GM21717 (cell line): ENCODE results near the gene SLX4IP.
"Not testable (repeated sequence)": the region's sequence is repeated elsewhere in the genome, so short reads cannot be mapped to it uniquely, and the experiment has no call there.

Source experiments
- ATAC-seq: cut with Tn5 transposase; IDR thresholded peaks from one replicate; pipeline ENCODE4 v1.9.1; 2021; ENCODE audit warnings: mild to moderate bottlenecking, moderate library complexity; ENCODE audit not compliant: unreplicated experiment

Gene SLX4IP

DNA sequence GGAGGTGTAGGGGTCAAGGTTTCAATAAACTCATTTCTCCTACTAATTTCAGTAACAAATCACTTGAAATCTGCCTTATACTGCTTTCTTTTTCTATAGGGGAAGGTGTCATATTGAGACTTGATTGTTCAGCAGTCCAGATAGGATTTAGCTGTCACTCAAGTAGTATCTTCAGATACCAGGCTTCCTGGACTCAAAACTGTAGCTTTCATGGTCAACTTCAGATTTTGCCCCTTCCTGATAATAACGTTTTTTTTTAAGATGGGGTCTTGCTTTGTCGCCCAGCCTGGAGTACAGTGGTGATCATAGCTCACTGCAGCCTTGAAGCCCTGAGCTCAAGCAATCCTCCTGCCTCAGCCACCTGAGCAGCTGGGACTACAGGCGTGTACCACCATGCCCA, 160.9 kb downstream of the SLX4IP start:
- no peak for ATAC-seq

DNA sequence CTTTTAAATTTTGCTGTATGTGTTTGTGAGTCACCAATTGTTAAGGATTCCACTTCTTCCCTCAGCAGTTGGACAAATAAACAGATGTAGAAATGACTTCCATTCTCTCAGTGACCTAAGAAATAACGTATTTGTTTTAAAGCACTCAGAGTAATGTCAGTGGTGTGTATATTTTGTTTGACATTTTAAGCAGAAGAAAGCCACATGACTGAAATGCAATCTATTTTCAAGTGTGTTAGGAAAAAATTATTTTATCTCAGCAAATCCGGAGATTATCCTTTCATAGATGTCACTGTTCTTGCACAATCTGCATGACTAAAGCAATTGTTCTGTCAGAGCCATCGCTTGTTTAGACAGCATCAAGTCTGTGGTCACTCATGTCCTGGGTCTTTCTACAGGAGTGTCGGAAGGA, 161.6 kb downstream of the SLX4IP start:
- ATAC-seq: no peak

DNA sequence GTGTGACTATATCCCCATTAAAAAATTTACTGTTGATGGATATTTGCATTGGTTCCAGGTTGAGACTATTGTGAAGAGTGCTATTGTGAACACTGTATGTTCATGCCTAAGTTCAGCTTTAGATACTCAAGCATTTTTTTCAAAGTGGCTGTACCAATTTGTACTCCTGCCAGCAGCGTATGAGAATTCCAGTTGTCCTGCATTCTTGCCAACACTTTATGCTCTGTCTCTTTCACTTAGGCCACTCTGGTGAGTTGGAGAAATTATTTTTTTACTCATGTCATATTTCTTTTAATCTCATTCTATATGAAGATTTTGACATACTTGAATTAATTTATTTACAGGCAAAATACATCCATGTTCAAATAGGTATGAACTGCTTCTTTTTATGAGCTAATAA, 162.5 kb downstream of the SLX4IP start:
- ATAC-seq: no peak

DNA sequence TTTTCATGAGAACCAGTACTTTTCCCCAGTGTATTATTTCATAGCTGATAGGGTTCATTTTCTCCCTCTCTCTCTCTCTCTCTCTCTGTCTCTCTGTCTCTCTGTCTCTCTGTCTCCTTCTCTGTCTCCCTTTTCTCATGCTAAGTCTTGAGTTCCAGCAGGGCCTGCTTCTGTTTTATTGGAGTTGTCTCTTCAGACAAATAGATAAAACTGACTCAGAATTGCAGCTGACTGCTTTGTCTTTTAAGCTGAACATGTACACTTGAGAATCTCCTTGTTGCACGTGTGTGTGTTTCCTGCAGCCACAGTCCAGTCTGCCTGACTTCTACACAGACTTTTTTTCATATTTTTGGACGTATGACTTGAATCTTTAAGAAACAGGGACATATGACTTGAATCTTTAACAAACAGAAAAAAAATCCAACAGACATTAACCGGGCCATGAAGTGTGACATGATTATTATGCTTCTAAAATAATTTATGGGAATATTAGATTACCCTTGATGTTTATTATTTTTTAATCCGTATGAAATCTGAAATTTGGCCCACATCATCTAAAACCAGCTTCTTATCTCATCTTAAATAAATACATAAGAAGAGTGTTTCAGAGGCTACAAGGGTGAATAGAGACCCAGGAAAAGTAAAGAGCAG, 167.2 kb downstream of the SLX4IP start:
- no peak for ATAC-seq

DNA sequence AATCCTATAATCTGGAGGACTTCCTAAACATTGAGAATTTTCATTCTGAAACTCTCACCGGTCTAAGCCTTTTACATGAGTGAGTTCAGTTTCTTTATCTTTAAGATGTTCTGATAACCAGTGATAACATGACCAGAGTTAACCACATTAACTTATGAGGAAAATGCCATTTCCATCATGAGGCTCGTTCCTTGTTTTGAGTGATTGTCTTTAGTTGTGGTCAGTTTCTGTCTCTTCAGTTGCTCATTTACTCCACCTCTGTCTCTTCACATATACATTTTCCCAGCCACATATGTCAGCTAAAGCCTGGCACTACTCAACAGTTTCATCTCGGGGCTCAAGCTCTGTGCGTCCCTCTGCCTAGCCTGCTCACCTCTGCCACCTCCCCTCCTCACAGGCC, 168.3 kb downstream of the SLX4IP start:
- no peak for ATAC-seq

DNA sequence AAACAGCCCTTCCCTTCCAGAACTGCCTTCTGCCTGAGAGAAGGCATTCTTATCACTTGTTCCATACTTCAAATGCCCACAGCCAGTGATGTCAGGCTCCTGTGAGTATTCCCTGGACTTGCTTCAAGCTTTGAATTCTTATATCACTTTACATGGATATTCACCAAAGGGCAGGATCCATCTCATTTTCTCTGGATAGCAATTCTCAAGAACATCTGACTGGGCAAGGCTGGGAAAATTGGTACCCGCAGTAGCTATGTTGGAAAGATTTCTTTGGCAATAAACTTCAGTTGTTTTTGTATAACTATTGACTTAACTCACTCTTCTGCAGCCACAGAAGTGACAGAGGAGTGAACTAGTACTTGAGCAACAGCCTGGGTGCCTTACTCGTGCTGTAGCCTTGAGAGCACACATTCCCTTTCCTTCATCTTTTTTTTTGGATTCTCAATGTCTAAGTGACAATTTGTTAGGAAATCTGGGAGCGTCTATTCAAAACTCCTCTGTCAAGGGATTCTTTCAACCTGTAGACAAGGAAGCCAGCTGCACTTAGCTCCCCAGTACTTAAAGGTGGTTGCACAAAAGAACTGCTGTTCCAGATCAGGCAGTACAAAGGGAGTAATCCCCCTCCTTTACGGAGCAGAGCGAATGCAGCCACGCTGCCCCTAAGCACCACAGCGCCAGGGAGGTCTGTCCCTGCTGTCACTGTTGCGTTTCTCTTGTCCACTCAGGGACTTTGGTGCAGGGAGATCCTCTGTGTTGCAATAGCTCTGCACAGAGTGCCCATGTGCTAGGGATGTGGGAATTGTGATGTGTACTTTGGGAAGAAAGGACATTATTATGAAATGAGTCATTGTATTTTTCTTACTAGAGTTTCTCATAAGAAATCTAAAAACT, 169.1 kb downstream of the SLX4IP start:
- no peak for ATAC-seq

DNA sequence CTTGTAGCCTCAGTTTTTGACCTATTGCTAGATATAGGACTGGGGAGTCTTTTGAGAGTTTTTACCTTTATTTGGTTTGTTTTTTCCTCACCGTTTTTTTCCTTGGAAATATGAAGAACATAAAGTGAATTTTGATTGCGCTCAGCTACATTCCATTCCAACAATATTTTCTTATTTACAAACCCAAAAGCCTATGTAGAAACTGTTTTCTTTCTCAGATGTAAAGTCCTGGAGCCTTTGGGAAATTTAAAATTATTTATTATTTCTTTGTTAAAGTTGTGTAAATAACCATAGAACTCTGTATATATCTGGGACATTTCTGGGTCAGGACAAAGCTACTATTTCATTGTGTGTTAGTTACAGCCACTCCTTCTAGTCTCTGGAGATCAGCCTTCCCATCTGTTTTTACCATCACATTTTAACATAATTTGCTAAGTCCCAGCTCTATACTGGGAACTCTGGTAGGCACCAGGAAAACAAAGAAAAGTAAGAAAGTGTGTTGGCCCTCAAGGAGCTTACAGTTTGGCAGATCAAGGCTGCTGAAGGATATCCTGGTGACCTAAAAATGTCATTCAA, 169.8 kb downstream of the SLX4IP start:
- ATAC-seq: no peak

DNA sequence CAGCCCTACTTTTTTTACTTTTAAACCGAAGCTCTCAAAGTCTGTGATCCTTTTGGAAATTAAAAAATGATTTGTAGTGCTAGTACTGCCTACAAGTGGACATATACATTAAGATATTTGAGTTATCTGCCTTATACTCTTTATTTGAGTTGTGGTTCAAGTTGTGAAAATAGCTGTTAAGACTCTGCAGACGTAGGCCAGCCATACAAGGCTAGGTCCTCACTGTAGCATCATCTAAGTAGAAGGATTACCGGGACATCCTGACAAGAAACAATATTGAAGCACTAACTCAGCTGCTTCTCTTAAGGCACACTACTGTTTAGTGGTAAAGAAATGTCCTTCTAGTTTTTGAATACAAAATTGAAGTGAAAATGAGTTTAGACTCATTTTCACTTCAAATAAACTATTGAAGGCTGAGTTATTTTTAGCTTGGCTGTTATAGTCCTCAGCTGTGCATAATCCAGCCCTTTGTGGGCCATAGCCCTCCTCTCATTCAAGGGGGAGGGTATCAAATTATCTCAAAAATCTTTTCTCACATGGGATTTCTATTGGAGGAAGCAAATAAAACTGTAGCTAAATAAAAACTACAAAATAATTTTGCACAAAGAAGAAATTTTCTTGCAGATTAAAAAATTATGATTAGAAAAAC, 170.6 kb downstream of the SLX4IP start:
- ATAC-seq: no peak

DNA sequence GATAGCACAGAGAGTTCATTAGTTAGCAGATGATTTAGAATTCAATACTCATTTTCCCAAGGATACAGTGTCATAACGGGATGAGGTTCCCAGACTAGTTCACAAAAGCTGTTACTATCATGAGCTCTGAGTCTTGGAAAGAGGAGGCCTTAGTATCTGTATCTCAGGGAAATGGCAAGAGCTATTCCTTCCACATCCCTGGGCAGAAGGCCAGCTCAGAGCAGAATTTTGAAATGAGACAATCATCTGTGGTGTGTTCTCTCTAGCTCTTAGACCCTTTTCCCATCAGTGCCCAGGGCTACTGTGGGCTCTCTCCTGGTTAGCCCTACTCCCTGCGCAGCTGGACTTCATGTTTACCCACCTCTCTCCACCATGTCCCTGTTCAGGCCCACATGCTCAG, 174.2 kb downstream of the SLX4IP start:
- ATAC-seq: no peak

DNA sequence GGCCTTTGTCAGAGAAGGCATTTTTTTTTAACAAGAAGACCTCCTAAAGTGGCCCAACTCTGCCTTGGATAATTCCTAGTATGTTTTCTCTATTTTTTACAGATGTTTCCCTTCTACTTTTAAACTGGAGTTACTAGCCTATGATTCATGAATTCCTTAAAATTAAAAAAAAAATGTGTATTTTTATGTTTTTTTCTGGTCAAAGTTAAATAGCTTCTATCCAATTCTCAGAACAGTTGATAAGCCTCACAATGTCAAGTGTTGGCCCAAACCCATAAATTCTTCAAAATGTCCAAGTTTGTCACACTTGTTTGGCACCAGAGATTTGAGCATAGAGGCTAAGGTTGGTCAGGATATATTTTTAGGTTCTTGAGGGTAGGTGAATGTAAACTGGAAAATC, 174.7 kb downstream of the SLX4IP start:
- ATAC-seq: no peak

DNA sequence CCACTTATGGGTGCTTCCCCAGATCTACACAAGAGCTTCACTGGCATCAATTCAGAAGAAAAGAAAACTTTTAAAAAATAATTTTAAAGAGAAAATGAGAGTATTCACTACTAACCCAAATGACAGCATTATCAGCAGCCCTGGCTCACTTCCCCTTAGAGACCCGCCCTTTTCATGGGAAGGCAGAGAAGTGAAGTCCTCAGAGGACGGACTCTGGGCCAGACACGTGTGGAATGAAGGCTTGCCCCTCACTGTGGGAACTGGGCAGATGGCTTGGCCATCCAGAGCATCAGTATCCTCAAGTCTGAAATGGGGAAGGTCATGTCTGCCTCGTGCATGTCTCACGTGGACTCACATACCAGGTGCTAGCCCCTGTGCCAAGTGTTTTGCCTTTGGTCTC, 175.1 kb downstream of the SLX4IP start:
- ATAC-seq: no peak

DNA sequence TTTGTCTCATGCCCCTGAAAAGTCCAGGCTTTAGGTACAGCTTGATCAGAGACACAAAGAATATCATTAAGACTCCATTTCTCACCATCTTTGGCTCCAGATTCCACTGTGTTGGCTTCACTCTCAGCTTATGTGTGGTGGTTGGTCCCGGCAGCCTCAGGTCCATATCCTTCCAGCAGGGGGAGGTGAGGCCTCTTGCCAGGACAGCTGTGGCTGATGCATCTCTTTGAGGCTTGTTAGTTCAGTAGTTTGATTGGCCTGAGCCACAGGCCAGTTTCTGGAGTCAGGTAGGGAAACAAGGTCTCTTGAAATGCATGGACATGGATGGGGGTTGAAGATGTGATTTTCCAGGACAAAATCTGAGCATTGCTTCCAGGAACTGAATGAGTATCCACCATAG, 176.3 kb downstream of the SLX4IP start:
- peak; percentile 54 for ATAC-seq

DNA sequence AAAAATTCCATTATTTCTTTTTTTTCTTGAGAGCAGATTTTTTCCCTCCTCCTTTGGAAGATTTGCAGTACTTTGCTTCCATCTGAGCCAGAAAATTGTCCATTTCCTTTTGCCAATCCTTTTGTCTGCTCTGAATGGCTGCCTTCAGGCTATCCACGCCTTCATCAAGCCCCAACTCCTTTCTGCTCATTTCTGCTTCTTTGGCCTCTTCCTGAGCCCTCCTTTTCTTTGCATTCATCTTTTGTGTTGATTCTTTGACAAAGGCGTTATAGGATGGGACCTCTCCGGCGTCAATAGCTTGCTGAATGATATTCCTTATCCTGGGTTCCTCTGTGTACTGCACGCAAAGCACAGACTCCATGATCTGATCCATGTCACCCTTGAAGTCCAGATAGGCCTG, 178.3 kb downstream of the SLX4IP start:
- not testable (repeated sequence) for ATAC-seq

DNA sequence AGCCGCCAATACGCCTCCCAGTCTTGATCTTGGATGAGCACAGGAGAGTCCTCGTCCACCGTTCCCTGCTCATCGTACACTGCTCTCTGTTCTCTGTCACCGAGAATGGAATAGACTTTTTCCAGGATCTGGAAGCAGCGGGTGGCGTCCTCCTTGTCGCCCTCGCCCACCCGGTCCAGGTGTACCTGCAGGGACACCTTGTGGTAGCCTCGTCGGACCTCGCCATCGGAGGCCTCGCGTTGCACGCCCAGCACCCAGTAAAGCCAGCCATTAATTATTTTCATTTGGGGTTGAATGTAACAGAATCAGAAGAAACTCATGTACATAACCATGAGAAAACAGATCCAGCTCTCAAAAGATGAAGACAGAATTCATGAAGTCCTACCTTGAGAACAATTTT, 178.8 kb downstream of the SLX4IP start:
- no peak for ATAC-seq

DNA sequence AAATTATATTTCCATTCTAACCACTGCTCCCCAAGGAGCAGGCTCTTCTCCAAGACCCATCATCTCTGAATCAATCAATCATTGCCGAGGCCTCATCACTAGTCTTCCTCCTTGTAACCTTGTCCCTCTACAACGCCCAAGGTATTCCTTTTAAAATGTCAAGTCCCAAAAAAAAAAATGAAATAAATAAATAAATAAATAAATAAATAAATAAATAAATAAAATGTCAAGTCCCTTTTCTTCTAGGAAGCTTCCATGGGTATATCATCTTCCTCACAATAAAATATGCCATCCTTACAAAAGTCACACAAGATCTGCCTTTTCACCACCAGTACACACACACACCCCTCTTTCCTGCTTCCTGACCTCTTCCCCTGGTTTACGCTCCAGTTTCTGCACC, 181.1 kb downstream of the SLX4IP start:
- no peak for ATAC-seq

DNA sequence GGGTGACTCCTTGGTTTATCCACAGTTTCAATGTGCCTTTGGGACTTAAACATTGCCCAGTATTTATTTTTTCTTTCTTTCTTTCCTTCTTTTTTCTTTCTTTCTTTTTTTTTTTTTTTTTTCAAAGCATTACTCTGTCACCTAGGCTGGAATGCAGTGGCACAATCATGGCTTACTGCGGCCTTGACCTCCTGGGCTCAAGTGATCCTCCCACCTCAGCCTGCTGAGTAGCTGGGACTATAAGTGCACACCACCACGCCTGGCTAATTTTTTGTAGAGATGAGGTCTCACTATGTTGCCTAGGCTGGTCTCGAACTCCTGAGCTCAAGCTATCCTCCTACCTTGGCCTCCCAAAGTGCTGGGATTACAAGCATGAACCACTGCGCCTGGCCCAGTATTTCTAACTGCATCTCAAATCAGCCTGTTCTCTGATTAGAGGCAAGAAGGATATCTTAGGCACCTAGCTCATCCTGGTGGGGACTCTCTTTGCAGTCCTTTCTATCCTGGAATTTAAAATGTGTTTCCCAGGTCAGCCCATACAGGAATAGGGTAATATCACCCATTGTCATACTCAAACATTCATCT, 182.5 kb downstream of the SLX4IP start:
- not testable (repeated sequence) for ATAC-seq

DNA sequence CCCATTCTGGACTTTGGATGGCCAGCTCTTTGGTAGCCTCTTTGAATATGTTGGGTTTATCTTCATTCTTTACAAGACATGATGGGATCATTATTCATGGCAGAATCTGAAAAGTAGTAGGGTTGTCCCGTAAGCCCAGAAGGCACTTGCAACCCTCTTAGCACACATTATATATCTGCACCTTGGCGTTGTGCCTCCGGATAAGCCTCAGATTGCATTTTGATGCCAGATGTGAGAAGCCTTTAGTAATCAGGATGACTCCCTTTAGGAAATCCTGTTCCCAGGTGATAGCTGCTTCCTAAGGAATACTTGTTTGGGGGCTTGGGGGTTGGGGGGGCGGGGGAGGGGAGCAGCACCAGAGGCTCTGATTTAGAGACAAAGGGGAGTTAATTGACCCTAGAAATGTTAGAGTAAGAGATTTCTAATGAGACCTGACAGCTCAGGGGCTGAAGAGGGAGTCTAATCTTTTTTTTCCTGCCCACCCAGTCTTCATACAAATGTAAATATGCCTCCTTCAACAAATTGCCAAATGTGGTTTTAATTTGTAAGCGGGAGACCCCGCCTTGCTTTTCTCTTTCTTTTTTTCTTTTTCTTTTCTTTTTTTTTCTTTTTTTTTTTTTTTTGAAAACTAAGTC, 183.6 kb downstream of the SLX4IP start:
- ATAC-seq: no peak

DNA sequence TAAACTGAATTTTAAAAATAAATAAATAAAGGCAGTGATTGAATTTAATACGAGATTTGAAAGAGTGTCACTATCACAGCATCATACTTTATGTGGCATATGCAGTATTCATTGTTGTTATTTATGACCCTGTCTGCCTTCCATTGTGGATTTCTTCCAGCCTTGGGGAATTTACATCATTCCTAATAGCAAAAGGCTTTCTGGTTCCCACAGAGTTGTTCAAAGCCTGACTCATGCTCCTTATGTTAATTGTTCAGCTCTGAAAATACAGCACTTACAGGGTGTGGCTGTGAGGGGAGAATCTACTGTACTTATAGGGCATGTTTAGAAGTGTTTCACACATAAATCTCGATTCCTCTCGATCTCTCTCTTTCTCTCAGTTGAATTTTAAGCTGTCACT, 184.3 kb downstream of the SLX4IP start:
- no peak for ATAC-seq

DNA sequence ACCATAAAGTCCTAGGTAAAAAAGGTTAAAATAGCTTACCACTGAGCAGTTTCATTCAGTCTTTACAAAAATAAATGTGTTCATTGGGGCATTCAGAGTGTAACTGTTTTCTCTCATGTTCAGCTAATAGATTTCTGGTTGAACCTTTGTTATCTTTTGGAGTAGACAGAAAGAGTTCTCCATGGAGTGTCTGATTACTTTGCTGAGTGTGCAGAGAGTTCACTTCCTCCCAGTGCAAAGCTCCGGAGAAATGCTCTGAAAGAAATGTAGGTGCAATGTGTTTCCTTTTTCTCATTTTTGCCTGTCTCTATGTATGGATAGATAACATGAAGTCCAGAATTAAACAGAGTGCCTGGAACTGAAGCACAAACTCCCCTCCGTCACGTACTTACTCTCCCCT, 186.0 kb downstream of the SLX4IP start:
- ATAC-seq: no peak

DNA sequence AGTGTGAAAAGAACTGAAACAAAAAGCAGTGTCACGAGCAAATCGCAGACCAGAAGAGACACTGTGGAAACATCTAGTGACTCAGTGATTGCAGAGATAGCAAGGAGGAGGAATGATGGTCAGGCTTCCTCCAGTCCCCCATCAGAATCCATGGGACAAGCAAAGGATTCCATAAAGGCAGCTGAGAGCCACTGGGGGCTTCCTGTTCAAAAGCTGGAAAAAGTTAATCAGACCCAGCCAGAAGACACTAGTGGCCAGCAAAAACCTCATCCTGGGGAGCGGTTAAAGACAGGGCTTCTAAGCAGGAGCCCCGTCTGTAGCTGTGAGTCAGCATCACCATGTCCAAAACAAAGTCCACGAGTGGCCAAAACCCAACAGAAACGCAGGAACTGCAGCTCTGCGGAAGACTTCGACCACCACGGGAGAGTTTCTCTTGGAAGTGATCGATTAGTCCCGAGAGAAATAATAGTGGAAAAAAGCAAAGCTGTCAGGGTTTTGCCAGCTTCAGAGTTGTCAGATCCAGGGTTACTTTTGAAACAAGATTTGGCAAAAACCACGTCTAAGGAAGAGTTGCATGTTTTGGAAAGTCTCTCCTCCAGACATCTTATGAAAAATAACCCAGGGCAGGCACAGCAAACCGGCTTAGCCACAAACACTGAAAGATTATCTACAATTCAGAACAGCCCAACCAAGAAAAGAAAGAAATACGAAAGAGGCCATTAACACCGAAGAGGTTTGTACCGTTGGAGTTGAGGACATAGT, 187.7 kb downstream of the SLX4IP start:
- ATAC-seq: no peak
